GM23338 (cell line): ENCODE measurements around the gene BRD2. TPM values are rescaled to one million over a fixed set of nuclear protein-coding genes. Genes with fewer than 3 reads are reported as not detected.

Experiments
- ATAC-seq: fragments of 200-7000 bp; cut with Tn5 transposase; 3 replicates; pipeline ENCODE4 v1.9.1; 2020
- DNase-seq: peaks from one replicate; pipeline ENCODE4 v3.0.0-alpha.2; 2015; ENCODE audit warnings: low spot score
- H2AFZ ChIP-seq: fragments of 200-600 bp; sonication (generic); 2 replicates; pipeline ENCODE4 v1.8.0; 2016; ENCODE audit warnings: antibody characterized with exemption, mild to moderate bottlenecking, moderate library complexity
- H3F3A ChIP-seq: fragments of 200-600 bp; sonication (generic); replicated peaks from 2 replicates; pipeline ENCODE4 v1.8.0; 2017; ENCODE audit warnings: antibody characterized with exemption, mixed run types, low read depth
- H3K27ac ChIP-seq: fragments of 200-600 bp; sonication (generic); 2 replicates; pipeline ENCODE4 v1.6.1; 2016; ENCODE audit warnings: low read depth
- H3K27me3 ChIP-seq: fragments of 200-600 bp; sonication (generic); 2 replicates; pipeline ENCODE4 v1.8.0; 2016; ENCODE audit warnings: mild to moderate bottlenecking, mixed run types, moderate library complexity; ENCODE audit not compliant: insufficient read depth
- H3K36me3 ChIP-seq: fragments of 200-600 bp; sonication (generic); 2 replicates; pipeline ENCODE4 v1.8.0; 2016; ENCODE audit warnings: mild to moderate bottlenecking; ENCODE audit not compliant: insufficient read depth
- H3K4me1 ChIP-seq: fragments of 200-600 bp; sonication (generic); 2 replicates; pipeline ENCODE4 v1.8.0; 2016; ENCODE audit warnings: mild to moderate bottlenecking, moderate library complexity; ENCODE audit not compliant: insufficient read depth
- H3K4me2 ChIP-seq: fragments of 200-600 bp; sonication (generic); 2 replicates; pipeline ENCODE4 v1.7.1; 2017; ENCODE audit warnings: mixed run types
- H3K4me3 ChIP-seq: fragments of 200-600 bp; sonication (generic); 2 replicates; pipeline ENCODE4 v1.6.1; 2016; ENCODE audit warnings: mixed run types
- H3K79me2 ChIP-seq: fragments of 200-600 bp; sonication (generic); replicated peaks from 2 replicates; pipeline ENCODE4 v1.8.0; 2017; ENCODE audit warnings: mild to moderate bottlenecking; ENCODE audit not compliant: insufficient read depth
- H3K9me2 ChIP-seq: fragments of 200-600 bp; sonication (generic); 2 replicates; pipeline ENCODE4 v1.8.0; 2017; ENCODE audit not compliant: insufficient read depth
- H4K20me1 ChIP-seq: fragments of 200-600 bp; sonication (generic); replicated peaks from 2 replicates; pipeline ENCODE4 v1.8.0; 2017; ENCODE audit warnings: mild to moderate bottlenecking; ENCODE audit not compliant: insufficient read depth
- H3K27ac Mint-ChIP-seq: 2 replicates; pipeline ENCODE4 v1.8.0; 2020; ENCODE audit warnings: inconsistent platforms, mild to moderate bottlenecking, moderate library complexity, mixed read lengths
- H3K27me3 Mint-ChIP-seq: 3 replicates; pipeline ENCODE4 v1.8.0; 2022; ENCODE audit warnings: low read depth, mild to moderate bottlenecking, moderate library complexity, mixed read lengths, inconsistent platforms; ENCODE audit not compliant: insufficient read depth, poor library complexity
- H3K36me3 Mint-ChIP-seq: 3 replicates; pipeline ENCODE4 v1.8.0; 2021; ENCODE audit warnings: low read depth, mild to moderate bottlenecking, inconsistent platforms, moderate library complexity, mixed read lengths
- H3K4me1 Mint-ChIP-seq: 3 replicates; pipeline ENCODE4 v1.8.0; 2020; ENCODE audit warnings: mild to moderate bottlenecking, inconsistent platforms, mixed read lengths
- H3K4me3 Mint-ChIP-seq: 3 replicates; pipeline ENCODE4 v1.8.0; 2021; ENCODE audit warnings: moderate library complexity, mild to moderate bottlenecking, inconsistent platforms, mixed read lengths
- H3K9me3 Mint-ChIP-seq: 3 replicates; pipeline ENCODE4 v1.8.0; 2020; ENCODE audit warnings: moderate library complexity, mild to moderate bottlenecking, inconsistent platforms, mixed read lengths
- CREB1 ChIP-seq: fragments of 250-450 bp; sonication (Bioruptor Pico); IDR thresholded peaks from 2 replicates; pipeline ENCODE4 v1.5.0; 2020; ENCODE audit warnings: low read depth, mild to moderate bottlenecking, moderate library complexity
- EZH2 ChIP-seq: fragments of 200-600 bp; sonication (generic); IDR thresholded peaks from one replicate; pipeline ENCODE4 v1.8.0; 2017; ENCODE audit warnings: antibody characterized with exemption, mild to moderate bottlenecking, low read depth; ENCODE audit not compliant: unreplicated experiment
- NANOG ChIP-seq: IDR thresholded peaks from 2 replicates; pipeline ENCODE4 v1.6.1; 2016; ENCODE audit warnings: antibody characterized with exemption, borderline replicate concordance
- POLR2AphosphoS5 ChIP-seq: IDR thresholded peaks from 2 replicates; pipeline ENCODE4 v1.6.1; 2016; ENCODE audit warnings: antibody characterized with exemption, low read depth
- STAT1 ChIP-seq: IDR thresholded peaks from one replicate; pipeline ENCODE4 v1.6.1; 2016; ENCODE audit warnings: antibody characterized with exemption; ENCODE audit not compliant: unreplicated experiment
- ZNF331 ChIP-seq: fragments of 250-450 bp; sonication (Bioruptor Pico); IDR thresholded peaks from 2 replicates; pipeline ENCODE4 v1.5.0; 2020; ENCODE audit warnings: low read depth, mild to moderate bottlenecking, moderate library complexity
- polyA plus RNA-seq: library from polyadenylated mRNA; unstranded; fragments of >200 nt; fragmentation: Nextera tagmentation; extraction: Ambion mirVana; gene quantifications from 2 replicates; pipeline ENCODE4 v1.2.1, GENCODE V29; 2016
- total RNA-seq: library from RNA; depleted of rRNA; stranded (reverse); fragments of >200 nt; shearing (Covaris generic); gene quantifications from 2 replicates; pipeline ENCODE4 v1.2.3, GENCODE V29; 2014
- TF ChIP-seq, protein P1 (sequence below), 2 experiments: fragments of 200-600 bp in 1 of 2; sonication (generic) in 1 of 2; conservative IDR thresholded peaks; 2 replicates each; pipeline versions ENCODE4 v1.5.1 to v1.6.1; 2016 to 2017; ENCODE audit warnings: antibody characterized with exemption in 2 of 2, low read depth in 2 of 2, mild to moderate bottlenecking in 2 of 2, moderate library complexity in 1 of 2
- TF ChIP-seq, protein P2 (sequence below): IDR thresholded peaks from one replicate; pipeline ENCODE4 v1.6.1; 2018; ENCODE audit warnings: antibody characterized with exemption; ENCODE audit not compliant: unreplicated experiment

BRD2 gene
- total and polyA plus RNA-seq, 2 experiments from 2014 or later: 84.9 to 169 TPM

DNA sequence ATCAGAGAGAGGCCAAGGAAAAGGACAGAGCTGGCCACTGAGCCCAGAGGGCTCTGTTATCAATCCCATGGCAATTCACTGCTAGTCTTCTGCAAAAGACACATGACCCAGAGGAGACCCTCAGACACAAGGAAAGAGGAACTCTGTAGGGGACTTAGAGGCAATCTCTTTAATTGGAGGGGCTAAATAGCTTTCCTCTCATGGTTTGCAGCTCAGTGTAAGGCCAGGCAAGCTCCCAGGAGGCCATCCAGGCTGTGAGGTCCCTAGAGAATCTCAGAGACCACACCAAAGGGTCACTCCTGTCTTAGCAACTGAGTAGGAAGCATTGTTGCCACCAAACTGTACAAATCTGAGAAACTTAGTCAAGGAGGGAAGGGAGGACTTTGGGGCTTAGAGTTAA is 51.0 kb downstream of the BRD2 start:
- Mint-ChIP-seq H3K9me3 (no peaks in the 10 kb centered on the region), H3K4me1 (peaks cover 12% of the 10 kb centered on the region), H3K4me3 (no peak overlapping the region), H3K36me3 (no peaks in the 10 kb centered on the region), H3K27ac (no peak overlapping the region), H3K27me3 (peaks cover 6% of the 10 kb centered on the region)
- DNase-seq (no peak), ATAC-seq (no peak)
- no peaks in the 10 kb centered on the region for H3F3A ChIP-seq
- no peaks in the 10 kb centered on the region for H4K20me1 ChIP-seq
- no peak overlapping the region for H3K4me2 ChIP-seq
- no peaks in the 10 kb centered on the region for H3K27me3 ChIP-seq
- no peak for TF ChIP-seq POLR2AphosphoS5
- H3K4me3 ChIP-seq: no peak overlapping the region
- no peaks in the 10 kb centered on the region for H3K36me3 ChIP-seq
- 0 out of 2 replicates have a peak, but pooled peaks cover 2% of the 10 kb centered on the region for H3K4me1 ChIP-seq
- peak overlapping the region; percentile 87; the same call in 1 of the 2 replicates for H2AFZ ChIP-seq
- H3K79me2 ChIP-seq: no peaks in the 10 kb centered on the region
- H3K9me2 ChIP-seq: no peaks in the 10 kb centered on the region; the same call in 1 of the 2 replicates
- no peak overlapping the region for H3K27ac ChIP-seq

DNA sequence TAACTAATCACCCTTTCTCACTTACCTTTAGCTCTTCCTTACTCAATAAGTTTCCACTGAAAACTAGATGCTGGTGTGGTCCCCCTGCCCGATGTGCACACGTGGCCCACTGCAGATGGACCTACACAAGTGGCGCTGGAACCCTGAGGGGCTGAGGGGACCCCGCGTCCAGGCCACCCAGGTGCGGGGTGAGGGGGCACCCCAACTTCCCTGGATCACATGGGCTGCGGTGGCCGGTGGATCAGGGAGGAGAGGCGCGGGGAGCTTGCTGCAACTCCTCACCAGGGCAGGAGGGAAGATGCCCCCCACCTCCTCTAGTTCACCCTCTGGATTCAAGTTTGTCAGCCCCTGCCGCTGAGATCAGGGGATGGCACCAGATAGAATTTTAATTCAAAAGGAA is 53.5 kb downstream of the BRD2 start:
- no peak for DNase-seq
- TF ChIP-seq, protein P1, sequence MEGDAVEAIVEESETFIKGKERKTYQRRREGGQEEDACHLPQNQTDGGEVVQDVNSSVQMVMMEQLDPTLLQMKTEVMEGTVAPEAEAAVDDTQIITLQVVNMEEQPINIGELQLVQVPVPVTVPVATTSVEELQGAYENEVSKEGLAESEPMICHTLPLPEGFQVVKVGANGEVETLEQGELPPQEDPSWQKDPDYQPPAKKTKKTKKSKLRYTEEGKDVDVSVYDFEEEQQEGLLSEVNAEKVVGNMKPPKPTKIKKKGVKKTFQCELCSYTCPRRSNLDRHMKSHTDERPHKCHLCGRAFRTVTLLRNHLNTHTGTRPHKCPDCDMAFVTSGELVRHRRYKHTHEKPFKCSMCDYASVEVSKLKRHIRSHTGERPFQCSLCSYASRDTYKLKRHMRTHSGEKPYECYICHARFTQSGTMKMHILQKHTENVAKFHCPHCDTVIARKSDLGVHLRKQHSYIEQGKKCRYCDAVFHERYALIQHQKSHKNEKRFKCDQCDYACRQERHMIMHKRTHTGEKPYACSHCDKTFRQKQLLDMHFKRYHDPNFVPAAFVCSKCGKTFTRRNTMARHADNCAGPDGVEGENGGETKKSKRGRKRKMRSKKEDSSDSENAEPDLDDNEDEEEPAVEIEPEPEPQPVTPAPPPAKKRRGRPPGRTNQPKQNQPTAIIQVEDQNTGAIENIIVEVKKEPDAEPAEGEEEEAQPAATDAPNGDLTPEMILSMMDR (conservative IDR thresholded peaks at IDR 0.05; ENCODE audit: low read depth in 2 of 2): no peak
- TF ChIP-seq STAT1: no peak
- no peak for TF ChIP-seq NANOG
- TF ChIP-seq, protein P2, sequence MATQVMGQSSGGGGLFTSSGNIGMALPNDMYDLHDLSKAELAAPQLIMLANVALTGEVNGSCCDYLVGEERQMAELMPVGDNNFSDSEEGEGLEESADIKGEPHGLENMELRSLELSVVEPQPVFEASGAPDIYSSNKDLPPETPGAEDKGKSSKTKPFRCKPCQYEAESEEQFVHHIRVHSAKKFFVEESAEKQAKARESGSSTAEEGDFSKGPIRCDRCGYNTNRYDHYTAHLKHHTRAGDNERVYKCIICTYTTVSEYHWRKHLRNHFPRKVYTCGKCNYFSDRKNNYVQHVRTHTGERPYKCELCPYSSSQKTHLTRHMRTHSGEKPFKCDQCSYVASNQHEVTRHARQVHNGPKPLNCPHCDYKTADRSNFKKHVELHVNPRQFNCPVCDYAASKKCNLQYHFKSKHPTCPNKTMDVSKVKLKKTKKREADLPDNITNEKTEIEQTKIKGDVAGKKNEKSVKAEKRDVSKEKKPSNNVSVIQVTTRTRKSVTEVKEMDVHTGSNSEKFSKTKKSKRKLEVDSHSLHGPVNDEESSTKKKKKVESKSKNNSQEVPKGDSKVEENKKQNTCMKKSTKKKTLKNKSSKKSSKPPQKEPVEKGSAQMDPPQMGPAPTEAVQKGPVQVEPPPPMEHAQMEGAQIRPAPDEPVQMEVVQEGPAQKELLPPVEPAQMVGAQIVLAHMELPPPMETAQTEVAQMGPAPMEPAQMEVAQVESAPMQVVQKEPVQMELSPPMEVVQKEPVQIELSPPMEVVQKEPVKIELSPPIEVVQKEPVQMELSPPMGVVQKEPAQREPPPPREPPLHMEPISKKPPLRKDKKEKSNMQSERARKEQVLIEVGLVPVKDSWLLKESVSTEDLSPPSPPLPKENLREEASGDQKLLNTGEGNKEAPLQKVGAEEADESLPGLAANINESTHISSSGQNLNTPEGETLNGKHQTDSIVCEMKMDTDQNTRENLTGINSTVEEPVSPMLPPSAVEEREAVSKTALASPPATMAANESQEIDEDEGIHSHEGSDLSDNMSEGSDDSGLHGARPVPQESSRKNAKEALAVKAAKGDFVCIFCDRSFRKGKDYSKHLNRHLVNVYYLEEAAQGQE: no peak
- TF ChIP-seq CREB1 (CRISPR knock-in tag): no peak
- TF ChIP-seq ZNF331 (CRISPR knock-in tag): no peak
- no peak for TF ChIP-seq EZH2

More for the DNA sequence above, 53.5 kb downstream of the BRD2 start:
- Mint-ChIP-seq H3K4me3 (no peak overlapping the region), H3K4me1 (no peaks in the 10 kb centered on the region; the same call in 2 of the 3 replicates), H3K27ac (no peak overlapping the region), H3K9me3 (no peaks in the 10 kb centered on the region), H3K36me3 (no peaks in the 10 kb centered on the region), H3K27me3 (peaks cover 4% of the 10 kb centered on the region)
- Histone ChIP-seq H3K27me3 (no peaks in the 10 kb centered on the region), H4K20me1 (no peaks in the 10 kb centered on the region), H3K4me2 (no peak overlapping the region), H3K9me2 (no peaks in the 10 kb centered on the region; the same call in 1 of the 2 replicates), H3F3A (no peaks in the 10 kb centered on the region), H3K79me2 (no peaks in the 10 kb centered on the region), H3K4me1 (0 out of 2 replicates have a peak, but pooled peaks cover 2% of the 10 kb centered on the region), H3K36me3 (no peaks in the 10 kb centered on the region), H3K27ac (no peak overlapping the region), H2AFZ (0 out of 2 replicates have a peak overlapping the region, but pooled peaks have one; percentile 7), H3K4me3 (no peak overlapping the region)
- no peak for ATAC-seq
